LHCN-M2 (cell line): ENCODE results near the gene ST3GAL2. TPM values are rescaled to one million over a fixed set of nuclear protein-coding genes. Genes with fewer than 3 reads are reported as not detected.
"Not testable (repeated sequence)": the region's sequence is repeated elsewhere in the genome, so short reads cannot be mapped to it uniquely, and the experiment has no call there.

Experiments
- DNase-seq: peaks from one replicate; pipeline ENCODE4 v3.0.0-alpha.2; 2012; ENCODE audit warnings: low read depth
- total RNA-seq: library from RNA; depleted of rRNA; stranded (reverse); fragments of >200 nt; gene quantifications from 2 replicates; pipeline ENCODE4 v1.2.3, GENCODE V29; 2014

The ST3GAL2 gene
- total RNA-seq, 1 experiment from 2014 or later = 23.0 TPM

DNA sequence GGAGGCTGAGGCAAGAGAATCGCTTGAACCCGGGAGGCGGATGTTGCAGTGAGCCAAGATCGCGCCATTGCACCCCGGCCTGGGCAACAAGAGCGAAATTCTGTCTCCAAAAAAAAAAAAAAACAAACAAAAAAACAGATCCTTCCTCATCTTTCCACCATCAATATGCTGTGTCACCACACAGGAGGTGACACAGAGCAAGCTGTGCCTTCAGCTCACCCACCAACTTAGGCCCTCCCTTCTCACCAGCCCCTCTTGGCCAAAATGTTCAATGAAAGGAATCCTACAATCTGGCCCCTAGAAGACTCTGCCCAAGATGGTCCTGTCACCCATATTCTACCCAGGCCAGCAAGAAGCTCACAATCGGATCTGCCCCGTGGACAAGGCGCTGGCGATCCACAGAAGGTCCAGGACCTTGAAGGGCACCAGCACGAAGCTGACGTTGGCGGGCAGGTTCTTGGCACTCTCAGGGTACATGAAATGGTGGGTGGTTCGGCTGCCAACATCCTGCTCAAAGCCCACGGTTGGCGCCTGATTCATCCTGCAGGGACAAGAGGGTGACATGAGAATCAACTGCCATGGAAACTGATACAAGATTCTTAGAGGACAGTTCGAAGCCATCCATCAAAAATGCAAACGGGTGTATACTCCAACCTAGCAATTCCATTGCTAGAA, 50.8 kb downstream of the ST3GAL2 start:
- no peak for DNase-seq

DNA sequence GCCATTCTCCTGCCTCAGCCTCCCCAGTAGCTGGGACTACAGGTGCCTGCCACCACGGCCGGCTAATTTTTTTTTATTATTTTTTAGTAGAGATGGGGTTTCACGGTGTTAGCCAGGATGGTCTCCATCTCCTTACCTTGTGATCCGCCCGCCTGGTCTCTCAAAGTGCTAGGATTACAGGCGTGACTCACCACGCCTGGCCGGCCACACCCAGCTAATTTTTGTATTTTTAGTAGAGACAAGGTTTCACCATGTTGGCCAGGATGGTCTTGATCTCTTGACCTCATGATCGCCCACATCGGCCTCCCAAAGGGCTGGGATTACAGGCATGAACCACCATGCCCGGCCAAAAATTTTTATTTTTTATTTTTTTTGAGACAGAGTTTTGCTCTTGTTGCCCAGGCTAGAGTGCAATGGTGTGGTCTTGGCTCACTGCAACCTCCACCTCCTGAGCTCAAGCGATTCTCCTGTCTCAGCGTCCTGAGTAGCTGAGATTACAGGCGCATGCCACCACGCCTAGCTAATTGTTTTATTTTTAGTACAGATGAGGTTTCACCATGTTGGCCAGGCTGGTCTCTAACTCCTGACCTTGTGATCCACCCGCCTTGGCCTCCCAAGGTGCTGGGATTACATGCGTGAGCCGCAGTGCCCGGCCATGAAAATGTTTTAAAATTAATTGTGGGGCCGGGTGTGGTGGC, 52.5 kb downstream of the ST3GAL2 start:
- not testable (repeated sequence) for DNase-seq

DNA sequence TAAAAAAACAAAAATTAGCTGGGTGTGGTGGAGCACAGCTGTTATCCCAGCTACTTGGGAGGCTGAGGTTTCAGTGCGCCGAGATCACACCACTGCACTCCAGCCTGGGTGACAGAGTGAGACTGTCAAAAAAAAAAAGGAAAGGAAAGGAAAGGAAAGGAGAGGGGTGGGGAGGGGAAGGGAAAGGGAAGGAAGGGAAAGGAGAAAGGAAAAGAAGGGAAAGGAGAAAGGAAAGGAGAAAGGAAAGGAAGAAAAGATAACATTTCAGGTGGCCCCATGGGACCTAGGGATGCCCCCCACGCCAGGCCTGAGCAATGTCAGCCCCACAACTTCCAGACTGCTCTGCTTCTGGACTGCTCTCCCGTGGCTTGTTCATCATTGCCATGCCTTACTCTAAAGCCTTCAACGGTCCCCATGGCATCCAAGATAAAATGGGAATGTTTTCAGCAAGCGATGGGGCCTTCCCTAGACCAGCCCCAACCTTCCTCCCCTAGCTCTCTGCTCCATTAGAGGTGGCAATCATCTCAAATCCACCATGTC, 55.4 kb downstream of the ST3GAL2 start:
- DNase-seq = no peak

DNA sequence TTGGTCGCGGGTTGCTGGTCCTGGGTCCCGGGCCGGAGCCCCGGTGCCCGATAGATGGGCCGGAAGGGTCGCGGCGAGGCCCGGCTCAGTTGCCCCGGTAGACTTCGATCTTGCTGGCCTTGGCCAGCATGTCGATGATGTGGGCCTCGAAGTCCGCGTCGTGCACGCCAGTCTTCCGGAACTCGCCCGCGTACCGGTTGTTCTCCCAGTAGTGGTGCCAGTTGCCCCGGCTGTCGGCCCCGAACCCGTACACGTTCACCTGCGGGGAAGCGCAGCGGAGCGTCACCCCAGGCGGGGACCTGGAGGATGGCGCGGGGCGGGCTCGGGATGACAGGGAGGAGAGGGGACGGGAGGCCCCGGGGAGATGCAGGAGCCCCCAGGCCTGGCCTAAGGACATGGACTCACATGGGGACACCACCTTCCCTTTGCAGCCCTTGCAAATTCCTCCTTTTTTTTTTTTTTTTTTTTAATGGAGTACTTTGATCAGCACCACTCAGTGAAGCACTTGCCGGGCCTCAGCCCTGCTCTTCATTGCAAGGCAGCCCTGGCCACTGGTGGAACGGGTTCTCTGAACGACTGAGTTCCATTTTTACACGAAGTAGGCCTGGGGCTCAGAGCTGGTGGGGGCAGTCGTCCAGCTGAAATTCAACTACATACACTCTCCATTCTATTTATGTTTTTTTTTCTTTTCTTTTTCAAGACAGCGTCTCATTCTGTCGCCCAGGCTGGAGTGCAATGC, 57.1 kb downstream of the ST3GAL2 start:
- no peak for DNase-seq

DNA sequence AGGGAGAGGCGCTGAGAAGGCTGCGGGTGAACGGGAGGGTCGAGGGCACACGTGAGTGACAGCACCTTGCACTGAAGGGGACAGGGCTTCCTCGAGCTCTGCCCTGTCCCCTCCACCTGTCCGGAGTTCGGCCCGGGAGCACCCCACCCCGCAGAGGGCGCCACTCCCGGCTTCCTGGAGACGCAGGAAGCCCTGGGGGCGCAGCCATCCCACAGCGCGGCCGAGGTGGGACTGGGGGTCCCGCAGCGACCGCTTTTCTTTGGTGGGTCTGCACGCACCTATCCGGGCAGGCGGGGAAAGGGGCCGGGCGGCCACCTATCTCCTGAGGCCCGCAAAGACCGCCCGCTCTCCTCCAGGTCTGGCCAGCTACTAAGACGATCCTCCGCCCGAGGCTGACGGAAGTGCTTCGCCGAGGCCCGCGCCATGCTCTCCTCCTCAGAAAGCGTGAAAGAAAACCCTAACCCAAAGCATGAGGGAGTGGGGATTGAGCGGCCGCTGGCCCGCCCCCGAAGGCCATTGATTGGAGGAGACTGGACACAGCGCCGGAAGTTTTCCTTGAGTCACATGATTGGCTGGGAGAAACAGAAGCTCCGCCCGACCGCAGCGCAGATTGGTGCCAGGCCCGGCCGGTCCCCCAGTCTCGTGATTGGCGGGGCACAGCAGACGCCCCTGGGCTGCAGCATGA, 57.8 kb downstream of the ST3GAL2 start:
- peak; percentile 97 for DNase-seq

DNA sequence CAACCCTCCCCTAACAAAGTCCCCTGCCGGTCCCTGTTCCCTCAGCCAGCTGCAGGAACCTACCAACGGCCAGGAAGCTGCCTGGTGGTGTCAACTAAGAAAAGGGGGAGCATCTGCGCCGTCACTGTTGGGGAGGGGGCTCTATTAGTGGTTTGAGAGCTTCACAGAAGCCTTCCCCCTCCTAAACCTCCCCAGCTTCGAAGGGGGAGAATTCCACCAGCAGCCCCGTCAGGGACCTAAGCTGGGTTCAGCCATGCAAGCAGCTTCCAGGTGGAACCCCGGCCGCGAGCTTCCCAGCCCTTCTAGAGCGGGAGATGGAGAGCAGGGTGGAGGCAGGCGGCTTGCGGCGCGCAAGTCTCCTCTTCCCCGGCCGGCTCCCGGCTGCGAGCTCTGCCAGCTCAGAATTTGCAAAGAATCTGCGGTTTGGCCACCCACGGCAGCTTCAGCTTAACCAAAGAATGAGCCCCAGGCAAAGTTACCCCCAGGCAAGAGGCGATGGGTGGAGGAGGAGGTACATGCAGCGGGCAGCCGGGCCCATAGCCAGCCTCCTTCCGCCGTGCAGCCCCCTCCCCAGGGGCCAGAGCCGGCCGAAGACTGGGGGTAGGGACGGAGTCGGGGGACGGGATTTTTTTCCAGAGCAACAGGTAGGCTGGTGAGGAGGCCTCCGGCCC, 58.5 kb downstream of the ST3GAL2 start:
- peak; percentile 72 for DNase-seq

DNA sequence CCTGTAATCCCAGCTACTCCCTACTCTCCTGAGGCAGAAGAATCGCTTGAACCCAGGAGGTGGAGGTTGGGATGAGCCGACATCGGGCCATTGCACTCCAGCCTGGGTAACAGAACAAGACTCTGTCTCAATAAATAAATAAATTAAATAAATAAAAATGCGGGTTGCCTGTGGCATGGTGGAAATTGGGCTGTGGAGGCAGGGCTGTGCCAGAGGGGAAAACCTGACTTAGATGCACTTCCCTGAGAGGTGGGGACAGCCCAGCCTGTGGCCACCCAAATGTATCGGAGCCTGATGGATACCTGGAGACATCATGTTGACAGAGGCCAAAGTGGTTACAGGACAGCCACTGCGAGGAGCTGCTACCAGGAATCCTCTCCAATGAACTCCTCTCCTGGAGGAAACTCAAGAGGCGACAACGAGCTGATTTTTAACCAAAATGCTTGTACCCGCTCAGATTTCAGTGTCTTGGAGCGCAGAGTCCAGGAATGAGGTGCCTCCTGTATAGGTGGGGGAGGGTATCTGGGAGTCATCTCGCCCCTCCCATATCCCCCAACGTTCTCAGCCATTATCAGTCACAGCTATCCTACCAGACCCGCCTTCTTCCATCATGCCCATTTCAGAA, 59.9 kb downstream of the ST3GAL2 start:
- no peak for DNase-seq

DNA sequence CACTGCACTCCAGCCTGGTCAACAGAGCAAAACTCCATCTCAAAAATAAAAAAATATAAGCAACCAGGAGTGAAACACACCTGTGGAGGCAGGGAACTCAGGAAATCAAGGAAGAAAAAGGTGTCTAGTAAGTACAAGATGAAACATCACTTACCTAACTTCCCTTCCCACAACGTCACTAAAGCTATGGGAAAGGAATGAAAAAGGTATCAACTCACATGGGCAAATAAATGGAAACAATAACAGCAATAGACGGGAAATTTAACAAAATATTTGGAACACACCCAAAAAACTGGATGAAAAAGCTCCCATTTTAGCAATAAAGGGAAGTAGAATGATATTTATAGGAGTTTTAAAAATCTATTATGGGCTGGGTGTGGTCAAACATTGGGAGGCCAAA, 61.1 kb downstream of the ST3GAL2 start:
- no peak for DNase-seq

DNA sequence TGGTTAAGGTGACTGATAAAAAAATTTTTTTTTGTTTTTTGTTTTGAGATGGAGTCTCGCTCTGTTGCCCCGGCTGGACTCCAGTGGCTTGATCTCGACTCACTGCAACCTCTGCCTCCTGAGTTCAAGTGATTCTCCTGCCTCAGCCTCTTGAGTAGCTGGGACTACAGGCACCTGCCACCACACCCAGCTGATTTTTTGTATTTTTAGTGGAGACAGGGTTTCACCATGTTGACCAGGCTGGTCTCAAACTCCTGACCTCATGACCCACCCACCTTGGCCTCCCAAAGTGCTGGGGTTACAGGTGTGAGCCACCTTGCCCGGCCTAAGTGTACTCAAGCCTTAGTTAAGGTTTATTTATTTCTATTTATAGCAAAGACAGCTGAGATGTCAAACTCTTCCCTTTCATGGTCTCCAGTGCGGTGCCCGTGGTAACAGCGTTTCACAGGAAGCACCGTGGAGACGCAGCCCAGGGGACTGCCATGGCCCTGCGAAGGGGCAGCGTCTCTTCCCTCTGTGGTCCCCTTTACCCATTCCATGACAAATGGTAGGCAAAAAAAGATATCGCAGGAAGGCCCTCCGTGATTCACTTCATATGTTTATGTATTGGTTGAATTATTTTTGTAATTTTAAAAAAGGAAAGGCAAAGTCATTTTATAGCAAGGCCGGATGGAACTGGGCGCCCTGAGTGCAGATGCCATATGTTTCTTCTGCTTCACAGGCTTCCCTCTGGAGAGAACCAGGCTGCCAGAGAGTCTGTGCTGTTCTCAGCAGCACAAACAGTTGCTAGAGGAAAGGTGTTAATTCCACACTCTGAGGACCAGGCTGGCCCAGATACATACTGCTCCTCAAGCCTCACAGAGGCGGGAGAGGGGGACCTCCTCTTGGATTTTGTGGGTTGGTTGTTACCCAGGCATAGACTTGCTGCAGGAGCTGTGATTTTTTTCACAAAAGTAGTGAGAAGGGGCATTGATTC, 63.0 kb downstream of the ST3GAL2 start:
- no peak for DNase-seq

DNA sequence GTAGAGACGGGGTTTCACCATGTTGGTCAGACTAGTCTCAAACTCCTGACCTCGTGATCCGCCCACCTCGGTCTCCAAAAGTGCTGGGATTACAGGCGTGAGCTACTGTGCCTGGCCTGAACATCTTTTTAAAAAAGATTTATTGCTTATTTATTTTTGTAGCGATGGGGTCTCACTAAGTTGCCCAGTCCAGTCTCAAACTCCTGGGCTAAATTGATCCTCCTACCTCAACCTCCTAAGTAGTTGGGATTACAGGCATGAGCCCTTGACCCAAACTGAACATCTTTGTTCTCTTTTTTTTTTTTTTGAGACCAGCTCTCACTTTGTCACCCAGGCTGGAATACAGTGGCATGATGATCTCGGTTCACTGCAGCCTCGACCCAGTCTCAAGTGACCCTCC, 64.7 kb downstream of the ST3GAL2 start:
- no peak for DNase-seq

DNA sequence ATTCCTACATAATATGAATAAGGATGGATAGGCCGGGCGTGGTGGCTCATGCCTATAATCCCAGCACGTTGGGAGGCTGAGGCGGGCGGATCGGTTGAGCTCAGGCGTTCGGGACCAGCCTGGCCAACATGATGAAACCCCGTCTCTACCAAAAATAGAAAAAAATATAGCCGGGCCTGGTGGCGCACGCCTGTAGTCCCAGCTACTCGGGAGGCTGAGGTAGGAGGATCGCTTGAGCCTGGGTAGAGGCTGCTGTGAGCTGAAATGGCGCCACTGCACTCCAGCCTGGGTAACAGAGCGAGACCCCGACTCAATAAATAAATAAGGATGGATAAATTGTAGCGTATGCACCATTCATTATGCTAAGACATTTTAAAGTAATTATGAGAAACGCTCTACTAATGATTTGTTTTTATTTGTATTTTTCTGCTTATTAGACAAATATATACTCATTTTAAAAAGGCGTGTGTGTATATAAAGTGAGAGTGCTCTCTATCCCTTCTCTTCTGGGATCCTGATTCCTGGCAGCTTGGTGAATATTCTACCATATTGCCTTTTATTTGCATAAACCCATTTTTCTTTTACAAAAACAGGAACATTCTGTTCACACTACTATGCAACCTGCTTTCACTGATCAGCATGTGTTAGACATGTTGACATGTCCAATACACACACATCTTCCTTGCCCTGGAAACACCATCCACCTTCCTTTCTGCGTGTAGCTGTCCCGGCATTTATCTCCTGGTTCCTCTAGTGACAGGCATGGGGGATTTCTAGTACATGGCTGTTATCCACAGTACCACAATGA, 65.8 kb downstream of the ST3GAL2 start:
- DNase-seq = no peak

DNA sequence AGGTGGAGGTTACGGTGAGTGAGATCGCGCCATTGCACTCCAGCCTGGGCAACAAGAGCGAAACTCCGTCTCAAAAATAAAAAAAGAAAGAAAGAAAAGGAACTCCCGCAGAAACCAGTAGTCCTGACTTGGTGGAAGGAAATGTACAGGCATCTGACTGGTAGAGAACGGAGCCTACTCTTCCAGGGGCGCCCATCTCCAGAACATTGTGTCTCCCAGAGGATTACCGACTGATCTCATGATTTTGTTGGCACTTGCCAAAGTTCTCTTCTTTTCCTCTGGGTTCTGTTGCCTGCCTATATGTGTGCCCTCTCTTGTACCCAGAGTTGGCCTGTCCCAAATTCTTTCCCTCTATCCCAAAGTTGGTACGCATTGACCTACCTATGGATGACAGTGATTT, 68.0 kb downstream of the ST3GAL2 start:
- no peak for DNase-seq

DNA sequence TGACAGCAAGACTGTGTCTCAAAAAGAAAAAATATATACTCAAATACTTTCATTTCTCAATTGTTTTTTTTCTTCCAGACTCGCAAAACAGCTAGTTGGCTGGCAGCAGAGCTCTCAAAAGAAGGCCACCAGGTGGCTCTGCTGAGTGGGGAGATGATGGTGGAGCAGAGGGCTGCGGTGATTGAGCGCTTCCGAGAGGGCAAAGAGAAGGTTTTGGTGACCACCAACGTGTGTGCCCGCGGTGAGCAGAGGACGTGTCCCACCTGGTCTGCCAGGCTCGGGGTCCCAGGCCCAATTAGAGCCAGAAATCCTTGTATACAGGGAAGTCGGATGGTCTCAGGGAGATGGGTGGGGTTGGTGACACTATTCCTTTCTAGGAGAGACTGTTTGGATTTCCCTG, 68.8 kb downstream of the ST3GAL2 start:
- DNase-seq = peak; percentile 18

DNA sequence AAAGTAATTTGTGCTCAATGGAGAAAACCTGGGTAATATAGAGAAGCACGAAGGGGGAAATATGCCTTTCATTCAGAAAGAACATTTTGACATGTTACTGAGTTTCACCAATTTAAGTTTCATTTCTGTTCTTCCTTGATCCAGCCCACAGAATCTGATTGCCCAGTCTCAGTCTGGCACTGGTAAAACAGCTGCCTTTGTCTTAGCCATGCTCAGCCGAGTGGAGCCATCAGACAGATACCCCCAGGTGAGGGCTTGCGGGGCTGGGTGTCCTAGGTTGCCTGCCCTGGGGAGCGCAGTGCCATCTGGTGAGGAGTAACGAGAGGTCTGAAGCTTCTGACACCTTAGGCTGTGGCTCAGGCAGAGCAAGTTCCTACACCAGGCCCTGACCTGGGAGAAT, 74.5 kb downstream of the ST3GAL2 start:
- DNase-seq = no peak

DNA sequence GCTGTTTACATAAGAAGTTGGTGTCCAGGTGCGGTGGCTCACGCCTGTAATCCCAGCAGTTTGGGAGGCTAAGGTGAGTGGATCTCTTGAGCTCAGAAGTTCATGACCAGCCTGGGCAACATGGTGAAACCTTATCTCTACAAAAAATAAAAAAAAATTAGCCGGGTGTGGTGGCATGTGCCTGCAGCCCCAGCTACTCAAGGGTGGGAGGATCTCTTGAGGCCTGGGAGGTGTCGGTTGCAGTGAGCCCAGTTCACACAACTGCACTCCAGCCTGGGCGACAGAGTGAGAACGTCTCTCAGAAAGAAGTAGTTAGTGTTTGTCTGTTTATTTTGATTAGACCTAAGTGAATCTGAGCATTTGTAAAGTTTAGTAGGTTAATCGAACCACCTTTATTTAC, 79.3 kb downstream of the ST3GAL2 start:
- no peak for DNase-seq

DNA sequence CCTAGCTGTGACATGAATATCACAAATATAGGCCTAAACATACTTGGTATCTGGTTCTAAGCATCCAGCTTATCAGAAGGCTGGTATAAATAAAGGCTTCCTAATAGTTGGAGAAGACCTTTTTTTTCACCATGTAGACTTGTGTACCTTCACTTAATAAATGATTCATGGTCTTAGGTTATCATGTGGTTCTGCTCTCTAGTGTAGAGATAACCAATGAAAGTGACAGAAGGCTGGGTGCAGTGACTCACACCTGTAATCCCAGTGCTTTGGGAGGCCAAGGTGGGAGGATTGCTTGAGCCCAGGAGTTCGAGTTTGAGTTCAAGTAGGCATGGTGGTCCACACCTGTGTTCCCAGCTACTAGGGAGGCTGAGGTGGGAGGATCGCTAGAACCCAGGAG, 89.1 kb downstream of the ST3GAL2 start:
- DNase-seq = no peak

DNA sequence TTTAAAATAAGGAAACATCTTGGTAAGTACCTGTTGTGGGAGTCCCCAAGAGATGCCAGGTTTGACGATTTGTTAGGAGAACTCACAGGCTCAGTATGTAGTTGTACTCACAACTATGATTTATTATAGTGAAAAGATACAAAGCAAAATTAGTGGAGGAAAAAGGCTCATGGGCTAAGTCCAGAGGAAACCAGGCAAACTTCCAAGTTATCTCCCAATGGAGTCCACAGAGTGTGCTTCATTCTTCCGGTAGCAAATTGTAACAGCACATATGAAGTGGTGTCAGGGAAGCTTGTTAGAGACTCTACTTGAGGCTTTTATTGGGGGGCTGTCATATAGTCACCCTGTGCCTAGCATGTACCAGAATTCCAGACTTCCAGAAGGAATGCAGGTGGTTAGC, 89.9 kb downstream of the ST3GAL2 start:
- no peak for DNase-seq

DNA sequence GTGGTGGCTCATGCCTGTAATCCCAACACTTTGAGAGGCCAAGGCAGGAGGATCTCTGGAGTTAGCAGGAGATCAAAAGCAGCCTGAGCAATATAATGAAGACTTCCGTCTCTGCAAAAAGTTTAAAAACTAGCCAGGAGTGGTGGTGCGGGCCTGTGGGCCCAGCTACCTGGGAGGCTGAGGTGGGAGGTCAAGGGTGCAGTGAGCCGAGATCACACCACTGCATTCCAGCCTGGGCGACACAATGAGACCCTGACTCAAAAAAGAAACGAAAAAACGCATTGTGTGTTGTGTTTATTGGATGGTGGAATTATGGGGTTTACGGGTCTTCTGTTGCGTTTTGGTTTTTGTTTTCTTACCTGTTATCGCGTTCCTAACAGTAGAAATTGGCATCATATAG, 93.1 kb downstream of the ST3GAL2 start:
- DNase-seq = no peak

DNA sequence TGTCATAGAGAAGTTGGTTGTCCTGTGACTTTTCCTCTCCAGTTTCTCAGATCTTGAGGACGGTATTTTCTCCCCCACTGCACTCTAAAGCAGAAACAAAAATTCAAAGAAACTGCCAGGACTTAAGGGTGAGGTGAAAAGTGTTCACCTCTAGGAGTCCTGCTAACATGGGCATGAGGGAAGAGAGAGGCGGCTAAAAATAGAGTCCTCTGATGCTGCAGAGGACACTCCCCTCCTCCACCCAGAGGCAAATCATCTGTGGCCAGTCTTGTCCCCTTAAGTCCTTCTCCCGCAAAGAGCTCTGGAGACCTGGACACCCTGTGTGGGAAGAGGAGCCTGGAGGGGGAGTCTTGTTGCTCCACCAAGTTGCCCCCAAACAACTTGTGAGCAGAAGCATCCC, 96.9 kb downstream of the ST3GAL2 start:
- DNase-seq = no peak
